KMS-11 (cell line): ENCODE measurements around the gene FAM237A.

Experiments
- H2AFZ ChIP-seq: fragments of 200-600 bp; sonication (generic); 2 replicates; pipeline ENCODE4 v1.6.1; 2016; ENCODE audit warnings: antibody characterized with exemption, mixed run types, low read depth
- H3K27ac ChIP-seq: fragments of 200-600 bp; sonication (generic); 2 replicates; pipeline ENCODE4 v1.6.1; 2016; ENCODE audit warnings: mild to moderate bottlenecking, mixed run types
- H3K27me3 ChIP-seq: fragments of 200-600 bp; sonication (generic); 2 replicates; pipeline ENCODE4 v1.6.1; 2017; ENCODE audit warnings: mild to moderate bottlenecking, low read depth, mixed run types, moderate library complexity; ENCODE audit not compliant: insufficient read depth
- H3K36me3 ChIP-seq: fragments of 200-600 bp; sonication (generic); 2 replicates; pipeline ENCODE4 v1.6.1; 2017; ENCODE audit warnings: mild to moderate bottlenecking, mixed run types; ENCODE audit not compliant: insufficient read depth
- H3K4me1 ChIP-seq: fragments of 200-600 bp; sonication (generic); 2 replicates; pipeline ENCODE4 v1.6.1; 2016; ENCODE audit warnings: mild to moderate bottlenecking, low read depth, mixed run types; ENCODE audit not compliant: poor library complexity, severe bottlenecking
- H3K4me2 ChIP-seq: fragments of 200-600 bp; sonication (generic); 2 replicates; pipeline ENCODE4 v1.7.0; 2016; ENCODE audit warnings: mild to moderate bottlenecking, mixed run types
- H3K4me3 ChIP-seq: fragments of 200-600 bp; sonication (generic); IDR thresholded peaks from 2 replicates; pipeline ENCODE4 v1.6.1; 2017; ENCODE audit warnings: low read depth, low read length, mixed read lengths; ENCODE audit not compliant: insufficient read depth
- H3K79me2 ChIP-seq: fragments of 200-600 bp; sonication (generic); 2 replicates; pipeline ENCODE4 v1.6.1; 2016; ENCODE audit warnings: low read depth, mixed run types; ENCODE audit not compliant: insufficient read depth
- H3K9ac ChIP-seq: fragments of 200-600 bp; sonication (generic); 2 replicates; pipeline ENCODE4 v1.6.1; 2016; ENCODE audit warnings: mild to moderate bottlenecking, mixed run types
- H4K20me1 ChIP-seq: fragments of 200-600 bp; sonication (generic); 2 replicates; pipeline ENCODE4 v1.6.1; 2016; ENCODE audit warnings: mild to moderate bottlenecking, mixed run types; ENCODE audit not compliant: insufficient read depth
- CTCF ChIP-seq: fragments of 200-600 bp; sonication (generic); conservative IDR thresholded peaks from 2 replicates; pipeline ENCODE4 v1.6.1; 2017; ENCODE audit warnings: low read depth, mild to moderate bottlenecking, antibody characterized with exemption, low read length, moderate library complexity, mixed read lengths

FAM237A gene

GRCh38 chr2:206688453-206688852 is 46.2 kb downstream of the FAM237A start:
- Histone ChIP-seq H3K36me3 (no peaks in the 10 kb centered on the region), H3K4me1 (no peaks in the 10 kb centered on the region), H3K79me2 (no peaks in the 10 kb centered on the region), H3K9ac (no peak overlapping the region), H3K4me3 (no peak overlapping the region), H4K20me1 (no peaks in the 10 kb centered on the region), H2AFZ (no peak overlapping the region), H3K27me3 (no peaks in the 10 kb centered on the region), H3K4me2 (no peak overlapping the region), H3K27ac (no peak overlapping the region)
- TF ChIP-seq CTCF: no peak

GRCh38 chr2:206688990-206689389 is 46.7 kb downstream of the FAM237A start:
- no peaks in the 10 kb centered on the region for H3K79me2 ChIP-seq
- no peak overlapping the region for H3K4me2 ChIP-seq
- no peaks in the 10 kb centered on the region for H3K4me1 ChIP-seq
- no peak overlapping the region for H3K27ac ChIP-seq
- H3K4me3 ChIP-seq: no peak overlapping the region
- no peak overlapping the region for H3K9ac ChIP-seq
- TF ChIP-seq CTCF: no peak
- no peaks in the 10 kb centered on the region for H4K20me1 ChIP-seq
- no peaks in the 10 kb centered on the region for H3K27me3 ChIP-seq
- H2AFZ ChIP-seq: no peak overlapping the region
- H3K36me3 ChIP-seq: no peaks in the 10 kb centered on the region

- H2AFZ ChIP-seq: no peak overlapping the region
- no peak overlapping the region for H3K27ac ChIP-seq
- H3K4me1 ChIP-seq: no peaks in the 10 kb centered on the region
- no peak overlapping the region for H3K9ac ChIP-seq
- no peak for TF ChIP-seq CTCF
- no peaks in the 10 kb centered on the region for H3K27me3 ChIP-seq
- H3K36me3 ChIP-seq: no peaks in the 10 kb centered on the region
- no peak overlapping the region for H3K4me2 ChIP-seq
- no peaks in the 10 kb centered on the region for H3K79me2 ChIP-seq
- H3K4me3 ChIP-seq: no peak overlapping the region
- H4K20me1 ChIP-seq: no peaks in the 10 kb centered on the region
Measured at GRCh38 chr2:206692971-206693370, 50.7 kb downstream of the FAM237A start.

GRCh38 chr2:206693399-206694137 is 51.3 kb downstream of the FAM237A start:
- Histone ChIP-seq H3K79me2 (no peaks in the 10 kb centered on the region), H2AFZ (no peak overlapping the region), H4K20me1 (no peaks in the 10 kb centered on the region), H3K4me1 (no peaks in the 10 kb centered on the region), H3K4me2 (no peak overlapping the region), H3K9ac (no peak overlapping the region), H3K36me3 (no peaks in the 10 kb centered on the region), H3K4me3 (no peak overlapping the region), H3K27me3 (no peaks in the 10 kb centered on the region), H3K27ac (no peak overlapping the region)
- TF ChIP-seq CTCF: peak; percentile 85
